Gastrocnemius medialis (tissue), 4 donors: ENCODE measurements around the gene ATP10B.

Experiments
- CTCF ChIP-seq, 5 experiments: fragments of 450-650 bp in 3 of 5; fragments of 200-600 bp in 2 of 5; sonication (generic) in 2 of 5; IDR thresholded peaks in 4 of 5; conservative IDR thresholded peaks in 1 of 5; 1 replicate in 4 of 5; 2 replicates in 1 of 5; pipeline ENCODE4 v1.5.1; 2016 to 2019; ENCODE audit warnings: antibody characterized with exemption in 5 of 5, mild to moderate bottlenecking in 3 of 5, moderate library complexity in 3 of 5
- POLR2A ChIP-seq, 2 donors: fragments of 450-650 bp; IDR thresholded peaks; one replicate each; pipeline ENCODE4 v1.6.1; 2017; ENCODE audit warnings: antibody characterized with exemption in 2 of 2, mild to moderate bottlenecking in 2 of 2, moderate library complexity in 2 of 2

GRCh38 chr5:160646033-160646432 lies 206.0 kb downstream of the ATP10B start:
- TF ChIP-seq CTCF (IDR thresholded peaks at IDR 0.05 in 4 of 5, conservative IDR thresholded peaks at IDR 0.05 in 1 of 5) (no peak), POLR2A (IDR thresholded peaks at IDR 0.05) (no peak)
